22Rv1 (cell line): Measurements from ENCODE around the gene SWAP70.

Experiments used
- H3K27ac ChIP-seq: fragments of 450-650 bp; 2 replicates; pipeline ENCODE4 v1.5.1; 2017
- CTCF ChIP-seq: fragments of 450-650 bp; IDR thresholded peaks from 2 replicates; pipeline ENCODE4 v1.5.1; 2017; ENCODE audit warnings: mild to moderate bottlenecking
- ZFX ChIP-seq: fragments of 450-650 bp; IDR thresholded peaks from 2 replicates; pipeline ENCODE4 v1.6.1; 2017; ENCODE audit warnings: antibody characterized with exemption, borderline replicate concordance

Gene SWAP70

GRCh38 chr11:9735236-9735635 lies 71.4 kb downstream of the SWAP70 start:
- TF ChIP-seq CTCF = no peak
- no peak for TF ChIP-seq ZFX
- no peak overlapping the region for H3K27ac ChIP-seq

- 0 out of 2 replicates have a peak overlapping the region, but pooled peaks have one; percentile 11 for H3K27ac ChIP-seq
- TF ChIP-seq ZFX (no peak), CTCF (no peak)
Measured at GRCh38 chr11:9735919-9736318, 72.0 kb downstream of the SWAP70 start.

- H3K27ac ChIP-seq = 0 out of 2 replicates have a peak overlapping the region, but pooled peaks have one; percentile 11
Measured at GRCh38 chr11:9736365-9736764, 72.5 kb downstream of the SWAP70 start.

GRCh38 chr11:9738116-9738515 lies 74.2 kb downstream of the SWAP70 start:
- no peak for TF ChIP-seq CTCF
- TF ChIP-seq ZFX = no peak
- no peak overlapping the region; the same call in 1 of the 2 replicates for H3K27ac ChIP-seq

More at GRCh38 chr11:9736365-9736764, 72.5 kb downstream of the SWAP70 start:
- TF ChIP-seq CTCF (no peak), ZFX (no peak)

GRCh38 chr11:9738707-9739106 lies 74.8 kb downstream of the SWAP70 start:
- no peak overlapping the region for H3K27ac ChIP-seq
- TF ChIP-seq ZFX (no peak), CTCF (no peak)

GRCh38 chr11:9739123-9739900 lies 75.4 kb downstream of the SWAP70 start:
- no peak for TF ChIP-seq CTCF
- TF ChIP-seq ZFX = no peak
- H3K27ac ChIP-seq = no peak overlapping the region

GRCh38 chr11:9740202-9740883 lies 76.5 kb downstream of the SWAP70 start:
- no peak for TF ChIP-seq ZFX
- no peak for TF ChIP-seq CTCF
- H3K27ac ChIP-seq = peak overlapping the region; percentile 31
